HFFc6 (cell line): Measurements from ENCODE around the gene CDK6. TPM values are rescaled to one million over a fixed set of nuclear protein-coding genes. Genes with fewer than 3 reads are reported as not detected.

ENCODE experiments used
- DNase-seq: peaks from one replicate; pipeline ENCODE4 v3.0.0-alpha.2; 2018
- H3K27ac Mint-ChIP-seq: 2 replicates; pipeline ENCODE4 v1.8.0; 2020; ENCODE audit warnings: mild to moderate bottlenecking, mixed read lengths
- H3K27me3 Mint-ChIP-seq: 2 replicates; pipeline ENCODE4 v1.8.0; 2021; ENCODE audit warnings: mild to moderate bottlenecking, moderate library complexity, mixed read lengths; ENCODE audit not compliant: insufficient read depth
- H3K36me3 Mint-ChIP-seq: 2 replicates; pipeline ENCODE4 v1.8.0; 2021; ENCODE audit warnings: low read depth, mixed read lengths
- H3K4me1 Mint-ChIP-seq: 2 replicates; pipeline ENCODE4 v1.8.0; 2020; ENCODE audit warnings: low read depth, mixed read lengths
- H3K4me3 Mint-ChIP-seq: 2 replicates; pipeline ENCODE4 v1.8.0; 2020; ENCODE audit warnings: mild to moderate bottlenecking, moderate library complexity, mixed read lengths
- H3K9me3 Mint-ChIP-seq: 2 replicates; pipeline ENCODE4 v1.8.0; 2020; ENCODE audit warnings: mild to moderate bottlenecking, mixed read lengths
- CTCF ChIP-seq: fragments of 200-600 bp; sonication (generic); IDR thresholded peaks from 2 replicates; pipeline ENCODE4 v1.5.0; 2021; ENCODE audit warnings: antibody characterized with exemption, mild to moderate bottlenecking
- total RNA-seq, 6 experiments: library from RNA; stranded (reverse); fragmentation: NEBNext Ultra II Directional; extraction: Animal tissue kit (Norgen Biotek cat#: 25700); gene quantifications; 2 replicates in 1 of 6; 3 replicates in 5 of 6; pipeline ENCODE4 v1.2.3, GENCODE V29; 2021

Gene CDK6
- total RNA-seq, 6 experiments from 2014 or later: 54.5 to 90.0 (median 58.9) TPM

GRCh38 chr7:92636018-92636560, 200.3 kb downstream of the CDK6 start:
- peaks cover 25% of the 10 kb centered on the region for H3K36me3 Mint-ChIP-seq
- 0 out of 2 replicates have a peak overlapping the region, but pooled peaks have one; percentile 5 for H3K27ac Mint-ChIP-seq
- DNase-seq: no peak
- TF ChIP-seq CTCF: no peak
- peaks cover 82% of the 10 kb centered on the region for H3K4me1 Mint-ChIP-seq
- no peaks in the 10 kb centered on the region; the same call in 1 of the 2 replicates for H3K27me3 Mint-ChIP-seq
- no peaks in the 10 kb centered on the region for H3K9me3 Mint-ChIP-seq
- no peak overlapping the region for H3K4me3 Mint-ChIP-seq

- H3K27me3 Mint-ChIP-seq: no peaks in the 10 kb centered on the region; the same call in 1 of the 2 replicates
- peaks cover 82% of the 10 kb centered on the region for H3K4me1 Mint-ChIP-seq
- no peak for DNase-seq
- peaks cover 25% of the 10 kb centered on the region for H3K36me3 Mint-ChIP-seq
- TF ChIP-seq CTCF: no peak
- H3K27ac Mint-ChIP-seq: peak overlapping the region; percentile 78
- no peaks in the 10 kb centered on the region for H3K9me3 Mint-ChIP-seq
- peak overlapping the region; percentile 70 for H3K4me3 Mint-ChIP-seq
Measured at GRCh38 chr7:92635538-92635937, 200.8 kb downstream of the CDK6 start.

- Mint-ChIP-seq H3K36me3 (peaks cover 24% of the 10 kb centered on the region), H3K9me3 (no peaks in the 10 kb centered on the region), H3K27me3 (no peaks in the 10 kb centered on the region; the same call in 1 of the 2 replicates), H3K4me1 (peaks cover 77% of the 10 kb centered on the region), H3K4me3 (peak overlapping the region; percentile 70), H3K27ac (peak overlapping the region; percentile 78)
- TF ChIP-seq CTCF: no peak
- peak; percentile 53 for DNase-seq
Measured at GRCh38 chr7:92634924-92635519, 201.4 kb downstream of the CDK6 start.

GRCh38 chr7:92634205-92634604, 202.2 kb downstream of the CDK6 start:
- Mint-ChIP-seq H3K4me3 (peak overlapping the region; percentile 70), H3K36me3 (peaks cover 16% of the 10 kb centered on the region), H3K27ac (peak overlapping the region; percentile 78), H3K27me3 (no peaks in the 10 kb centered on the region), H3K9me3 (no peaks in the 10 kb centered on the region), H3K4me1 (peaks cover 76% of the 10 kb centered on the region)
- TF ChIP-seq CTCF: no peak
- DNase-seq: no peak

- DNase-seq: peak; percentile 91
- TF ChIP-seq CTCF: no peak
- H3K4me3 Mint-ChIP-seq: peak overlapping the region; percentile 70
- H3K36me3 Mint-ChIP-seq: peaks cover 16% of the 10 kb centered on the region
- peaks cover 2% of the 10 kb centered on the region; the same call in 1 of the 2 replicates for H3K27me3 Mint-ChIP-seq
- peak overlapping the region; percentile 78 for H3K27ac Mint-ChIP-seq
- peaks cover 76% of the 10 kb centered on the region for H3K4me1 Mint-ChIP-seq
- no peaks in the 10 kb centered on the region for H3K9me3 Mint-ChIP-seq
Measured at GRCh38 chr7:92633211-92633906, 203.0 kb downstream of the CDK6 start.
